HG02938 (cell line): ENCODE measurements around the gene HTT.

Source experiments
- ATAC-seq: cut with Tn5 transposase; IDR thresholded peaks from one replicate; pipeline ENCODE4 v1.9.1; 2021; ENCODE audit warnings: mild to moderate bottlenecking, moderate library complexity; ENCODE audit not compliant: unreplicated experiment

HTT gene

GRCh38 chr4:3198906-3199305 is 124.4 kb downstream of the HTT start:
- no peak for ATAC-seq

DNA sequence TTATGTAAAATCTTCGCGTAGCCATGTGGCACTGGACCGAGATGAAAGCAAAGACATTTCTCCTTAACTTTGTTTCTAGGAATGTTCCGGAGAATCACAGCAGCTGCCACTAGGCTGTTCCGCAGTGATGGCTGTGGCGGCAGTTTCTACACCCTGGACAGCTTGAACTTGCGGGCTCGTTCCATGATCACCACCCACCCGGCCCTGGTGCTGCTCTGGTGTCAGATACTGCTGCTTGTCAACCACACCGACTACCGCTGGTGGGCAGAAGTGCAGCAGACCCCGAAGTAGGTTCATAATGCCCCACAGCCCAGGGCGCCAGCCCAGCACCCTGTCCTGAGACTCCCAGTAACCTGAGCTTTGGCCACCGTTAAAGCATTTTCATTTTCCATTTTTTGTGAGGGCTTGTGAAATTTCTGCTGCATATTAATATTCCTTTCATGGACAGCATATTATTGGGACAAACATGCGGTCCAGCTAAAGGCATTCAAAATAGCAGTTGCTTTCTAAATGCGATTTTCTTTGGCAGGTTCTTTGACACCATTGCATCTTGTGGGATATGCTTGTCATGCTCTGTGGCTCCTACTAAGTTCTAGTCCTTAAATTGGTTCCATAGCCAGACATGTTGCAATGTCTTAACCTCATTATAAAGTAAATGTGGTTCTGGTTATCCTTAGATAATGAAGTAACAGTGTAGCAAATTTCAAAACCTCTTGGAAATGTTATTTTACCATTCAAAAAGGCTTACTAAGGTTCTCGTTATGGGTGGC is 125.4 kb downstream of the HTT start:
- ATAC-seq: no peak

GRCh38 chr4:3200423-3201090 is 126.1 kb downstream of the HTT start:
- ATAC-seq: no peak

DNA sequence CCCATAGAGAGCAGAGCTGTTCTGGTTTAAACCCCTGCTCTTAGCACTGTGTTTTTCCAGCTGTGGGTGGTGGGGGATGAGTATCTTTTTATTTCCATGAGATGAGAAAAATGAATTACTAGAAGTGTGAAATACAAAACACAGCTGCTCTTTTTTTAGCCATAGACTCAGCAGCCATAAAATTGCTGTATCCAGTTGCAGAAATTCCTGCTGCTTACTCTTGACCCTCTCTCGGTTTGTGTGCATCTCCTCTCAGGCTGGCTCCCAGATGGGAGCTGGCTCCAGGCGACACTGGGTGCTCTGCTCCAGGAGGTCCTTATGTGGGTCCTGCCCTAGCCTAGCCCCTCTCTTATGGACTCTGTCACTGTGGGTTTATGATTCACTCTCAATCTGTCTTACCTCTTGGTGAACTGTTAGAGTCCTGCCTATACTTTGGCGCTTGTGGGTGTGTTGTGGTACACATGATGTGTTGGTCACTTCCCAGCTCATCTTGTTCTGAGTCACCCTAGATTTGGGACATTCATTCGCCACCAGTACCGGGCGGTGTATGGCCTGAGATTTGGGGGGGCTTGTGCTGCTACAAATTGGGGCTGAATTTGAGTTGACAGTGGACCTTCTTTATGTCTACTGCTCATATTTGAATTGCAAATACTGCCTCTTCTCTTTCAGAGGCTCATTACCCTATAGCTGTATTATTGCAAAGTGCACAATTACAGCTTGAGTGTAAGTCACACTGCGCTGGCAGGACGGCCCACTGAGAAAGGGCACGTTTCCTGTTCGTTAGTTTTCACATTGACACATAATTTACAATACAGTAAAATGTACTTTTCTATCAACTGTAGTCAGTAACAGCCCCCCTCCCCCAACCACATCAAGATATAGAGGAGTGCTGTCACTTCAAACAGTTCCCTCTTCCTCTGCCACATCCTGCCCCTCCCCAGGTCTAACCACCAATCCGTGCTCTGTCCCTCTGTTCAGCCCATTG is 127.5 kb downstream of the HTT start:
- peak; percentile 63 for ATAC-seq

DNA sequence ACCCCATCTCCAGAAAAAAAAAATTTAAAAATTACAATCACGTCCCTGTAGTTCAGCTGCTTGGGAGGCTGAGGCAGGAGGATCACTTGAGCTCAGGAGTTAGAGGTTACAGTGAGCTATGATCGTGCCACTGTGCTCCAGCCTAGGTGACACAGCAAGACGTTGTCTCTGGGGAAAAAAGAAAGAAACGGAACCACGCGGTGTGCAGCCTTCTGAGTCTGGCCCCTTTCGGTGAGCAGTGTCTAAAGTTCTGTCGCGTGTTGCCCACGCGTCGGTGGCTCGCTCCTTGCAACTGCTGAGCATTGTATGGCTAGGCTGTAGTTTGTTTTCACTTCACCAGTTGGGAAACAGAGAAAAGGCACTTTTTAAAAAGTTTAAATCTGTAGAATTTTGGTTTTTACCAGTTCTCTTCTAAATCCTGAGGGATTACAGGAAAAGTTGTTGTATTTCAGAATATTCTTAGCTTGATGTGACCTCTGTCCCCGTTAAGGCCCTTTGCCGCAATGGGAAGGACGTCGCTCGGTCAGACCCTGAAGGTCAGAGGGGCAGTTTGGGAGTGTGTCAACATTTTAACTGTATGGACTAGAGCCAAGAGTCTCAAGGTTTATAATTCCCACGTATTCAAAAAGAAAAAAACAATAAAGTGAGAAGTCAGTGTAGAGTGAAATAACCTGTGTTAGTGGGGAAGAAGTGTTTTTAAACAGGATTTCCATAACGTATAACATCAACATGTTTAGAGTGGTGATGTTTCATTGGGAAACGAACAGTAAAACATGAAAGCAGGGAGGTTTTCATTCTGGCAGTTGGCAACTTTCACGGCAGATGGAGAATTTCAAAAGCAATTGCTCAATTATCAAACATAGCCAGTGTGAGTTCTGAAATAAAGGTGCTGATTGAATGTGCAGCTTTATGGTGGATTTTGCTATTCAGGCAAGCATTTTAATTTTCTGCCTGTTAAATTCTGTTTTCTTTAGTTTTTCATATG is 128.6 kb downstream of the HTT start:
- ATAC-seq: no peak

DNA sequence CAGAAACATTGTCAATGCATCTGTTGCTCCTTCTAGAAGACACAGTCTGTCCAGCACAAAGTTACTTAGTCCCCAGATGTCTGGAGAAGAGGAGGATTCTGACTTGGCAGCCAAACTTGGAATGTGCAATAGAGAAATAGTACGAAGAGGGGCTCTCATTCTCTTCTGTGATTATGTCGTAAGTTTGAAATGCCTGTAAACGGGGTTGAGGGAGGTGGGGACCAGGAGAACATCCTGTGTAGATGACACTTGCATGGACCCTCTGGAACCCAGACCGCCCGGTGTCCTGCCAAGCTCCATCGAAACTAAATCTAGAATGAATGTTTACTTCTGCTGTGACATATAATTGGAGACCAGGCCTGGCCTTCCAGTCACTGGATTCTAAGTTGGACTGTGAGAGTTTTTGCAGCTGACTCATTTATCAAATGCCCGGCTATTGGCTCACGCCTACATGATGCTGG is 129.5 kb downstream of the HTT start:
- ATAC-seq: no peak

GRCh38 chr4:3205995-3206394 is 131.5 kb downstream of the HTT start:
- no peak for ATAC-seq

DNA sequence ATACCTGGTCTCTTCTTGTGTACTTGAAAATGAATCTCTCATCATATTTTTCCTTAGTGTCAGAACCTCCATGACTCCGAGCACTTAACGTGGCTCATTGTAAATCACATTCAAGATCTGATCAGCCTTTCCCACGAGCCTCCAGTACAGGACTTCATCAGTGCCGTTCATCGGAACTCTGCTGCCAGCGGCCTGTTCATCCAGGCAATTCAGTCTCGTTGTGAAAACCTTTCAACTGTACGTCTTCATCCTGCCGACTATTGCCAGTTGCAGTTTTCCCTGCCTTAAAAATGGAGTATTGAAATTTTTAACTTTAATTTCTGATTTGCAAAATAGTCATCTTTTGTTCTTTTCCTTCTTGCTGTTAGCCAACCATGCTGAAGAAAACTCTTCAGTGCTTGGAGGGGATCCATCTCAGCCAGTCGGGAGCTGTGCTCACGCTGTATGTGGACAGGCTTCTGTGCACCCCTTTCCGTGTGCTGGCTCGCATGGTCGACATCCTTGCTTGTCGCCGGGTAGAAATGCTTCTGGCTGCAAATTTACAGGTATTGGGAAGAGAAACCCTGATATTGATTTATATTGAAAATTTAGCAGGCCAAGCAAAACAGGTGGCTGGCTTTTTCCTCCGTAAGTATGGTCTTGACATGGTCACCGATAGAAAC is 132.1 kb downstream of the HTT start:
- ATAC-seq: no peak

DNA sequence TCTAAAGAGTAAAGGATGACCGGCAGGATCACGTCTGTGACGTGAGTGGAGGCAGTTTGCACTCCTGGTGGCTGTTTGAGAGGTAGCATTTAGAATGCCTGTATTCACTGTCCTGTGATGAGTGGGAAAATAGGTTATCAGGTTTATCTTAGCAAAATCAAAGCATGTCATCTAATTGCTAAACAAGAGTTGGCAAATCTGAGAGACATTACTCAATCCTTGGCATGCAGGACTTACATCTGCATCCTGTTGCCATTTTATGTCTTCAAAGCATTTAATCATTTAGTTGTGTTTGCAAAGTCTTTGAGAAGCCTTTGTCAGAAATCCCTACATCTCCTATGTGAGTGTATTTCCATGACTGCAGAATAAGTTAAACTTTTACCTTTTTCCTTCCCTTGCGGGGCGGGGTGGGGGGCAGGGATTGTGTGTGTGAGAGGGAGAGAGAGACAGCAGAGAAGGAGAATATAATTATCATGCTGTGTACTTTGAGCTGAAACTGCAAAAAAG is 133.1 kb downstream of the HTT start:
- ATAC-seq: no peak

- no peak for ATAC-seq
Measured at GRCh38 chr4:3208826-3209225, 134.3 kb downstream of the HTT start.

DNA sequence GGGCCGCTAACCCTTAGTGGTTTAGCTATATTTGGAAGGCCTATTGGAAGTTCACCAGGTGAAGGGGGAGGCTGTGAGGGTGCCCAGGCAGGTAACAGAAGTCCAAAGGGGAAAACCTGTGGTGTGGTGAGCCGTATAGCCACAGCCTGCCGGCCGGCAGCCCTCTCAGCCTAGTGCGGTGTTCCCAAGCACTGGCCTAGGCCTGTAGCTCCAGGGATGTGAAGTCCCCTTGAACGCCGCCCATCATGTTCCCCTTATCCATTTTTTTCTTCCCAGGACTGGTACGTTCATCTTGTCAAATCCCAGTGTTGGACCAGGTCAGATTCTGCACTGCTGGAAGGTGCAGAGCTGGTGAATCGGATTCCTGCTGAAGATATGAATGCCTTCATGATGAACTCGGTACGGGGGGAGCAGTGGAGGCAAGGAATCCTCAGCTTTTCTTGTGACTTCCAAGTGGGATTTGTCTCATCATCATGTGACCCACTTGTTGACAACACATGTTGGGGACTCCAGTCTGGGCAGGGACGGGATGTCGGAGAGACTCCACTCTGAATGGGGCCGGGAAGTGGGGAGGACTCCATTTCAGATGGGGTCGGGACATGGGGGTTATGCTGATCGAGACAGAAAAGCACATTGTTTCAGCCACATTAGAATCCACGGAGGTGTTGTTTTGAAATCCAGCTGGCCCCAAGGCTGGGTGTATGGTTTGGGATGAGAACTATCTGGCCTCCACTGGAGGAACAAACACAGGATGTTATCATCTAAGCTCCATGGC is 135.3 kb downstream of the HTT start:
- ATAC-seq: no peak

DNA sequence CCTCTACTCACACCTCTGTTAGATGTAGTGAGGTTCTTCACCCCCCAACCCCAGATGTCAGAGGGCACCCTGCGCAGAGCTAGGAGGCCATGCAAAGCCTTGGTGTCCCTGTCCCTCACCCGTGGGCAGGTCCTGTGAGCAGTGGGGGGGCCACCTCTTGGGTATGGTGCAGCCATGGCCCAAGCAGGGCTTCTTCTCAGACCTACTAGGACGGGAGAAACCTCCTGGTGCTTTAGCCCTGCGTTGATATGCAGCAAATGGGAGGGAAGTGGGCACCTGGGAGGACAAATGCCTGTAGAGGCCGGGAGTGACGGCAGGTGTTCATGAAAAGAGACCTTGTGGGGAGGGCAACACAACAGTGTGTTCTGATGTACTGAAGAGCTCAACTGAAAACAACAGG is 136.0 kb downstream of the HTT start:
- ATAC-seq: no peak

DNA sequence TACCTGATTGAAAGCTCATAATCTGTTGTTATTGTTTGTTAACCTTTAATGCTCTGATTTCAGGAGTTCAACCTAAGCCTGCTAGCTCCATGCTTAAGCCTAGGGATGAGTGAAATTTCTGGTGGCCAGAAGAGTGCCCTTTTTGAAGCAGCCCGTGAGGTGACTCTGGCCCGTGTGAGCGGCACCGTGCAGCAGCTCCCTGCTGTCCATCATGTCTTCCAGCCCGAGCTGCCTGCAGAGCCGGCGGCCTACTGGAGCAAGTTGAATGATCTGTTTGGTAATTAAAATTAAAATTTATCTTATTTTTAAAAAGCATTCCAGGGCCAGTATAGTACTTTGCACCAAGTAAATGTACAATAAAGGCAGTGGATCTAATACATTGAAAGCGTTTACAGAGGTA is 137.4 kb downstream of the HTT start:
- ATAC-seq: no peak

- no peak for ATAC-seq
Measured at GRCh38 chr4:3212391-3213105, 138.1 kb downstream of the HTT start.

DNA sequence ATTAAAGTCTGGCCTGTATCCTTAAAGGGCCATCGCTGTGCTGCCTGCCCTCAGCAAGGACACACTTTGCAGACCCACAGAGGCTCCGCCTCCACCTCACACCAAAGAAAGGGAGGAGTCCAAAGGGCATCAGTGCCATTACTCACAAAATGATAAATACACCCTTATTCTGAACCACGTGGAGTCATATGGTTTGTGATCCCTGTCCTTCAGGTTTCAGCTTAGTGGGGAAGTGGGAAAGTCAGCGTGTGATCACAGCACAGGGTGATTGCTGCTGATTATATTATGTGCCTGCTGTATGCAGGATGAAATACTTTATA is 138.6 kb downstream of the HTT start:
- ATAC-seq: no peak

DNA sequence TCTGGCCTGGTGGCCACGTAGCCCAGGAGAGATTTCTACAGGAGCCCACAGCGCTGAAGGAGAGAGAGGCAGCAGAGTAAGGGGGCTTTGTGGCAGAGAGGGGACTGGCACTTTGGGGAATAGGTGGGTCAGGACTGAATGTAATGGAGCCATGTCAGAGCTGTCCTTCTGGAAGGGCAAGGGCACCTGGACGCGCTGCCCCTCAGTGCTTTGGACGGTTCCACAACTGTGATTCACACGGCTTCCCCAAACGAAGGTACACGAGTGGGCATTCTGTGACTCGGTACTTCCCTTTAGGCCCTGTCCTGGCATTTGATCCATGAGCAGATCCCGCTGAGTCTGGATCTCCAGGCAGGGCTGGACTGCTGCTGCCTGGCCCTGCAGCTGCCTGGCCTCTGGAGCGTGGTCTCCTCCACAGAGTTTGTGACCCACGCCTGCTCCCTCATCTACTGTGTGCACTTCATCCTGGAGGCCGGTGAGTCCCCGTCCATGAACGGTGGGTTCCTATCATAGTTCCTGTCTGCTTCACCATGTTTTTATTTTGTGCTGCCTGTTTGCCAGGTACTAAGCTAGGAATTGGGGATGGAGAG is 139.3 kb downstream of the HTT start:
- no peak for ATAC-seq

GRCh38 chr4:3215256-3215655 is 140.8 kb downstream of the HTT start:
- ATAC-seq: no peak

DNA sequence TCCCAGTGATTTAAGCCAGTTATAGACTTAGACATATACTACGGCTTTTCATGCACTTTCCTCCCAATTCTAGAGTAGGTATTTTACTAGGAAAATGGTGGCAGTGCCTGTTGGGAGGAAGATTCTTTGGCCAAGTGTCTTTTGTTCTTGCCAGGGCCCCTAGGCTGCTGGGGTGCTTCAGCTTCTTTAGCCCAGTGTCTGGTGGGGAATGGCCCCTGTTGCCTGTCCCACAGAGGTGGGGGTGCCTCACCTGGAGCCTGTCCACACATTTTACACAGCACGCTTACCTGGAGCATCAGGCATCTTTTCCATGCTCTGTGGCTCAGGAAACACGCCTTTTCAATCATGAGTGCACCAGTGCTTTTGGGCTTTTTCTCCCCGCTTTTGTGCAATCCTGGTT is 141.3 kb downstream of the HTT start:
- ATAC-seq: no peak
